ENCODE measurements around the gene FAM221B.

FAM221B gene

GRCh38 chr9:35869621-35870216 is 41.2 kb upstream of the FAM221B start:
- Histone ChIP-seq H3K79me2 (ENCODE audit: insufficient read depth, low read depth) (no peaks in the 10 kb centered on the region), H3K4me3 (IDR thresholded peaks at IDR 0.05; ENCODE audit: insufficient read depth, low read depth, low read length) (no peak overlapping the region), H3K36me3 (ENCODE audit: insufficient read depth) (no peaks in the 10 kb centered on the region), H4K20me1 (ENCODE audit: insufficient read depth) (no peaks in the 10 kb centered on the region), H3K9ac (no peak overlapping the region), H2AFZ (ENCODE audit: low read depth) (no peak overlapping the region), H3K4me1 (ENCODE audit: low read depth, poor library complexity, severe bottlenecking) (peaks cover 11% of the 10 kb centered on the region), H3K4me2 (no peak overlapping the region), H3K27me3 (ENCODE audit: insufficient read depth, low read depth) (no peaks in the 10 kb centered on the region), H3K27ac (no peak overlapping the region)
- TF ChIP-seq, protein P1, sequence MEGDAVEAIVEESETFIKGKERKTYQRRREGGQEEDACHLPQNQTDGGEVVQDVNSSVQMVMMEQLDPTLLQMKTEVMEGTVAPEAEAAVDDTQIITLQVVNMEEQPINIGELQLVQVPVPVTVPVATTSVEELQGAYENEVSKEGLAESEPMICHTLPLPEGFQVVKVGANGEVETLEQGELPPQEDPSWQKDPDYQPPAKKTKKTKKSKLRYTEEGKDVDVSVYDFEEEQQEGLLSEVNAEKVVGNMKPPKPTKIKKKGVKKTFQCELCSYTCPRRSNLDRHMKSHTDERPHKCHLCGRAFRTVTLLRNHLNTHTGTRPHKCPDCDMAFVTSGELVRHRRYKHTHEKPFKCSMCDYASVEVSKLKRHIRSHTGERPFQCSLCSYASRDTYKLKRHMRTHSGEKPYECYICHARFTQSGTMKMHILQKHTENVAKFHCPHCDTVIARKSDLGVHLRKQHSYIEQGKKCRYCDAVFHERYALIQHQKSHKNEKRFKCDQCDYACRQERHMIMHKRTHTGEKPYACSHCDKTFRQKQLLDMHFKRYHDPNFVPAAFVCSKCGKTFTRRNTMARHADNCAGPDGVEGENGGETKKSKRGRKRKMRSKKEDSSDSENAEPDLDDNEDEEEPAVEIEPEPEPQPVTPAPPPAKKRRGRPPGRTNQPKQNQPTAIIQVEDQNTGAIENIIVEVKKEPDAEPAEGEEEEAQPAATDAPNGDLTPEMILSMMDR (conservative IDR thresholded peaks at IDR 0.05; ENCODE audit: low read depth, low read length), result no peak

DNA sequence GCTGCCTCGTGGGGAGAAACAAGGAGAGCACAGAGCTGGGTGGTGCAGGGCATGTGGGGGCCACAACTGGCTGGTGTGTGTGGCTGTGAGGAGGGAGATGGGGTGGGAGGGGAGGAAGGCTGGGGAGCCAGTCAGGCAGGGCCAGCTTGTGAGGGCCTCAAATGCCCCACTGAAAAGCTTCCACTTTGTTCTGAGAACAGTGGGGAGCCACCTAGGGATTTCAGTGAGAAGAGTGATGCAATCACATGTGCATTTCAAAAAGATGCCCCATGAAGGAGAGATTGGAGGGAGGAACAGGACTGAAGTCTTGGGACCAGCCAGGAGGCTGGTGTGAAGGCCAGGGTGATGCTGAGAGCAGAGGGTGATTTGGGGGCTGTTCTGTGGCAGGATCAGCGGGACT is 40.4 kb upstream of the FAM221B start:
- no peak overlapping the region for H3K4me3 ChIP-seq (IDR thresholded peaks at IDR 0.05; ENCODE audit: insufficient read depth, low read depth, low read length)
- H3K27ac ChIP-seq, result no peak overlapping the region
- H3K79me2 ChIP-seq (ENCODE audit: insufficient read depth, low read depth), result no peaks in the 10 kb centered on the region
- no peak overlapping the region for H2AFZ ChIP-seq (ENCODE audit: low read depth)
- no peaks in the 10 kb centered on the region for H3K27me3 ChIP-seq (ENCODE audit: insufficient read depth, low read depth)
- no peak overlapping the region for H3K4me2 ChIP-seq
- TF ChIP-seq, protein P1 (conservative IDR thresholded peaks at IDR 0.05; ENCODE audit: low read depth, low read length), result no peak
- no peaks in the 10 kb centered on the region for H4K20me1 ChIP-seq (ENCODE audit: insufficient read depth)
- peaks cover 11% of the 10 kb centered on the region for H3K4me1 ChIP-seq (ENCODE audit: low read depth, poor library complexity, severe bottlenecking)
- no peak overlapping the region for H3K9ac ChIP-seq
- no peaks in the 10 kb centered on the region for H3K36me3 ChIP-seq (ENCODE audit: insufficient read depth)

GRCh38 chr9:35867538-35867937 is 39.0 kb upstream of the FAM221B start:
- H3K4me1 ChIP-seq (ENCODE audit: low read depth, poor library complexity, severe bottlenecking), result peaks cover 11% of the 10 kb centered on the region
- H3K4me2 ChIP-seq, result no peak overlapping the region
- H3K27me3 ChIP-seq (ENCODE audit: insufficient read depth, low read depth), result no peaks in the 10 kb centered on the region
- no peaks in the 10 kb centered on the region for H3K79me2 ChIP-seq (ENCODE audit: insufficient read depth, low read depth)
- H2AFZ ChIP-seq (ENCODE audit: low read depth), result no peak overlapping the region
- H3K27ac ChIP-seq, result no peak overlapping the region
- no peak overlapping the region for H3K4me3 ChIP-seq (IDR thresholded peaks at IDR 0.05; ENCODE audit: insufficient read depth, low read depth, low read length)
- TF ChIP-seq, protein P1 (conservative IDR thresholded peaks at IDR 0.05; ENCODE audit: low read depth, low read length), result no peak
- H3K9ac ChIP-seq, result no peak overlapping the region
- H3K36me3 ChIP-seq (ENCODE audit: insufficient read depth), result no peaks in the 10 kb centered on the region
- H4K20me1 ChIP-seq (ENCODE audit: insufficient read depth), result no peaks in the 10 kb centered on the region

DNA sequence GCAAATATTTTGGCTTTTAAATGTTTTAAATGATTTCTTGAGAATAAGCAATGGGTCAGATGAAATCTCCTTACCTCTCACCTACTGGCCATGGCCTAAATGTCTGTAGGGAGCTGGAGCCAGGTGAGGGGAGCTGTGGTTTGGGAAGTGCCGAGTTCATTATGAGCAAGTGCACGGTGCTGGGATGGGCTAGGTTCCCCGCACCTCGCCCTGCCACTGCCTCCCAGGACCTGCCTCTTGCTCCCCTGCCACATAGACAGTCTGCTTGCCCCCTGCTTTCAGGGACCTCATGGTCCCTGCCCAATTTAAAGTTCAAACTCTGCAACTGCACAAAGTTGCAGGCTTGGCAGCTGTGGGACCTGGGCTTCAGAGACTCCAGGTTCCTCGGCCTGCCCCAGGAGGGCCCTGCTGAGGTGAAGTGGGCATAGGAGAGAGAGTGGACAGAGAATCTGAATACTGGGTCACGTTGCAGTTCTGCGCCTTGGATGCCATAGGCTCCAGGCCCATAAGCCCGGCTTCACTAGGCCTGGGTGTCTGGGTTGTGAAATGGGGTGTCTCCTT is 36.2 kb upstream of the FAM221B start:
- H3K36me3 ChIP-seq (ENCODE audit: insufficient read depth), result no peaks in the 10 kb centered on the region
- H3K79me2 ChIP-seq (ENCODE audit: insufficient read depth, low read depth), result no peaks in the 10 kb centered on the region
- H3K4me3 ChIP-seq (IDR thresholded peaks at IDR 0.05; ENCODE audit: insufficient read depth, low read depth, low read length), result no peak overlapping the region
- TF ChIP-seq, protein P1 (conservative IDR thresholded peaks at IDR 0.05; ENCODE audit: low read depth, low read length), result no peak
- peaks cover 11% of the 10 kb centered on the region for H3K4me1 ChIP-seq (ENCODE audit: low read depth, poor library complexity, severe bottlenecking)
- no peak overlapping the region for H3K9ac ChIP-seq
- no peak overlapping the region for H3K27ac ChIP-seq
- no peaks in the 10 kb centered on the region for H3K27me3 ChIP-seq (ENCODE audit: insufficient read depth, low read depth)
- no peak overlapping the region for H2AFZ ChIP-seq (ENCODE audit: low read depth)
- no peak overlapping the region for H3K4me2 ChIP-seq
- H4K20me1 ChIP-seq (ENCODE audit: insufficient read depth), result no peaks in the 10 kb centered on the region
